Measurements from ENCODE around the gene TRERF1. TPM values are rescaled to one million over a fixed set of nuclear protein-coding genes. Genes with fewer than 3 reads are reported as not detected.

Gene TRERF1
- total and polyA plus RNA-seq, 2 of the 8 experiments (the other 6 are each of a cell fraction or from before 2014, with no cell fraction given) = 10.8 to 21.5 TPM

DNA sequence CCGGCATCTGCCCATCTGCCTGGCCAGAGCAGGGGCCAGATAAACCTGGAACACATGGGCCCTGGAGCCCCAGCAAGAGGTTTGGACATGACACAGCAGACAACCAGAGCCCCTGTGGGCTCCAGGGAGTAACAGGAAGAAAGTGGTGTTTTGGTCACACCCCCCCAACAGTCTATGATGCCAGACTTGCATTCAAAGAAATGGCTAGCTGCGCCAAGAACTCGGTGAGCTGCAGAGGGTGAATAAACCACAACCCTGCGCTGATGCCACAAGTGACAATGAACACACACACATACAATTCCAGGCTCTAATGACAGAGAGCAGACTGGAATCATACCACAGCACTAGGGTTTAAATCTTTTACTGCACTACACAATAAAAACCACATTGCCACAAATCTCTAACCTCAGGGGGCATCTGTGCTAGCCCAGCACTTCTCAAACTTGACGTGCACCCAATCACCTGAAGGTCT is 34.0 kb downstream of the TRERF1 start:
- Histone ChIP-seq H4K91ac (replicated peaks; ENCODE audit: insufficient read length, low read length) (no peak overlapping the region), H3K36me3 (ENCODE audit: control insufficient read depth in 2 of 4, insufficient read depth in 4 of 4, low read length in 3 of 4) (no peaks in the 10 kb centered on the region), H2BK15ac (ENCODE audit: low read length) (no peak overlapping the region), H3K56ac (replicated peaks; ENCODE audit: insufficient read length, low read depth, low read length) (no peak overlapping the region), H2AFZ (ENCODE audit: low read length) (no peak overlapping the region), H4K20me1 (replicated peaks in 1 of 2; ENCODE audit: control insufficient read depth in 1 of 2, insufficient read depth in 2 of 2, low read length in 2 of 2) (peaks cover 13 to 17% of the 10 kb centered on the region in 2 experiments), H4K5ac (ENCODE audit: insufficient read length, low read depth, low read length) (no peak overlapping the region), H3K4ac (replicated peaks; ENCODE audit: insufficient read length, low read depth, low read length) (no peak overlapping the region), H3K4me2 (ENCODE audit: insufficient read depth in 1 of 2, low read depth in 2 of 2, low read length in 2 of 2) (no peak overlapping the region; a peak in 1 of 4 replicates), H3K23me2 (ENCODE audit: low read depth, low read length) (no peaks in the 10 kb centered on the region), H4K8ac (ENCODE audit: extremely low read depth, insufficient read depth, low read length) (no peak overlapping the region; the same call in 1 of the 2 replicates), H2BK120ac (replicated peaks; ENCODE audit: low read depth, low read length) (no peak overlapping the region), H3K9ac (replicated peaks in 1 of 4; ENCODE audit: extremely low read depth in 1 of 4, low read depth in 3 of 4, low read length in 3 of 4) (no peak overlapping the region), H3K79me2 (ENCODE audit: control insufficient read depth in 1 of 2, insufficient read depth in 2 of 2, low read length in 2 of 2) (peaks cover 11 to 92% of the 10 kb centered on the region in 2 experiments; a peak in 3 of 4 replicates), H3K9me3 (ENCODE audit: insufficient read depth in 2 of 2, low read depth in 1 of 2, low read length in 1 of 2) (no peaks in the 10 kb centered on the region), H3K23ac (ENCODE audit: insufficient read length) (no peak overlapping the region), H3K27me3 (replicated peaks in 1 of 4; ENCODE audit: control insufficient read depth in 3 of 4, extremely low read depth in 1 of 4, insufficient read depth in 3 of 4, low read length in 3 of 4) (no peaks in the 10 kb centered on the region), H2BK5ac (ENCODE audit: low read depth, low read length) (no peak overlapping the region), H2AK5ac (ENCODE audit: low read depth, low read length) (0 out of 2 replicates have a peak overlapping the region, but pooled peaks have one; percentile 9), H3K14ac (ENCODE audit: insufficient read length) (no peak overlapping the region), H3K18ac (ENCODE audit: extremely low read depth, low read length) (no peak overlapping the region), H2BK20ac (ENCODE audit: low read length) (no peak overlapping the region), H3K27ac (ENCODE audit: low read depth, low read length) (no peak overlapping the region), H3K4me3 (ENCODE audit: extremely low read depth in 1 of 4, insufficient read depth in 2 of 4, low read depth in 3 of 4, low read length in 4 of 4) (no peak overlapping the region), H3K79me1 (ENCODE audit: low read depth, low read length) (peaks cover 15% of the 10 kb centered on the region), H2BK12ac (ENCODE audit: low read depth, low read length) (no peak overlapping the region), H3K4me1 (replicated peaks in 1 of 4; ENCODE audit: control insufficient read depth in 3 of 4, insufficient read depth in 4 of 4, low read length in 3 of 4) (peaks cover 9 to 18% (median 14%) of the 10 kb centered on the region in 4 experiments; a peak in 6 of 7 replicates)
- ChIA-PET POLR2A (ENCODE audit: partially characterized antibody) (interaction anchor here (1.4 kb wide), 1 partner anchor 35 kb away, joined by 5 read pairs; no protein-coding TSS in a partner anchor), CTCF (ENCODE audit: partially characterized antibody) (interaction anchor here (1.1 kb wide), 1 partner anchor 11 kb away, joined by 4 read pairs; no protein-coding TSS in a partner anchor)
- TF ChIP-seq BCL11A (IDR thresholded peaks at IDR 0.05; ENCODE audit: low read depth in 2 of 2, low read length in 2 of 2) = no peak
- TF ChIP-seq SRF (IDR thresholded peaks at IDR 0.05; ENCODE audit: low read depth, low read length) = no peak
- no peak for TF ChIP-seq POLR2AphosphoS5 (IDR thresholded peaks at IDR 0.05; ENCODE audit: low read depth, low read length)
- FAIRE-seq (no peak), DNase-seq (ENCODE audit: low read depth in 1 of 2, low spot score in 2 of 2) (no peak)
- WGBS, 2 experiments (ENCODE audit: extremely low coverage in 1 of 2, insufficient coverage in 1 of 2, insufficient read length in 1 of 2, insufficient replicate concordance in 2 of 2, low coverage in 1 of 2, low lambda C conversion rate in 2 of 2, missing lambda C conversion rate in 1 of 2) = 91% methylated on average over 5 of the region's 5 CpGs; no CpG with 5 or more reads in 1 of the 2 experiments

Measured in H1 (cell line).